Measurements from ENCODE around the gene DDRGK1.

Gene DDRGK1

DNA sequence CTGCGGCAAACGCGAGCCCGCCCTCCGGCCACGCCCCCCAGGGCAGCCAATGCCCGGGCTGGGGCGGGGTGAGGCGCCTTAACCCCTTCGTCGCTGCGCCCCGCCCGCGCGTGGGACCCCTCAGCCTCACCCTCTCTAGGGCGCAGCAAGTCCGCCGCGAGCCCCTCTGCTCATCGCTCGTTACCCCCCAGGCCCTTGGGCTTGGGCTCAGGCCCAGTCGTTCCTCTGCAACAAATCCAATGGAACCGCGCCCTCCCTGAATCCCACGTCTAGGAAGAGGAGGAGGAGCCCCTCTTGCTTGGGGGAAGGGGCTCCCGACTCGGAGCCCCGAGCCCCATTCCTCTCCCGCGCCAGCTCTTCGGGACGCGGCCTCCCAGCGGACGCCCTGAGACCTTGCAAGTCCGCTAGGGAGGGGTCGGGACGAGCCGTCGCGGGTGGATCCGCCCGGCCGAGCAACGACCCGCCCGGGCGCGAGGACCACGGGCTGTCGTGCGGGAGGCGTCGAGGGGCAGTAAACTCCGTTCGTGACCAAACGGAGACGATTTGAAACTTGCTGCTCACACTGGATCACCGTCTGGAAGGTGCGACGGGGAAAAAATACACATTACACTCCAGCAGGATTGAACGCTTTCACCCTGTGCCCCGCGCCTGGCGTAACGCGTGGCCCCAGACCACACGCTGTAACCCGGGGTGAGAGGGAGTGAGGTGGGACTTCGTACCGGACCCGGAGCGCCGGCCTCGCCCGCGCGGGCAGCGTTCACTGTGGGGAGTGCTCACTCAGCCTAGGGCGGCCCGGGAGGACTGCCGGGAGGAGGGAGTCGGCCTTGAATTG lies 30.7 kb downstream of the DDRGK1 start:
- ChIA-PET POLR2A (no interaction called here), CTCF (no interaction called here)
- H3K4me3 ChIP-seq (ENCODE audit: low read depth, low read length): peak overlapping the region; percentile 89
- peak; percentile 12 for TF ChIP-seq CTCF (IDR thresholded peaks at IDR 0.05; ENCODE audit: insufficient read depth, low read length, missing control alignments)
- no peak for DNase-seq (ENCODE audit: low read depth, low spot score)

DNA sequence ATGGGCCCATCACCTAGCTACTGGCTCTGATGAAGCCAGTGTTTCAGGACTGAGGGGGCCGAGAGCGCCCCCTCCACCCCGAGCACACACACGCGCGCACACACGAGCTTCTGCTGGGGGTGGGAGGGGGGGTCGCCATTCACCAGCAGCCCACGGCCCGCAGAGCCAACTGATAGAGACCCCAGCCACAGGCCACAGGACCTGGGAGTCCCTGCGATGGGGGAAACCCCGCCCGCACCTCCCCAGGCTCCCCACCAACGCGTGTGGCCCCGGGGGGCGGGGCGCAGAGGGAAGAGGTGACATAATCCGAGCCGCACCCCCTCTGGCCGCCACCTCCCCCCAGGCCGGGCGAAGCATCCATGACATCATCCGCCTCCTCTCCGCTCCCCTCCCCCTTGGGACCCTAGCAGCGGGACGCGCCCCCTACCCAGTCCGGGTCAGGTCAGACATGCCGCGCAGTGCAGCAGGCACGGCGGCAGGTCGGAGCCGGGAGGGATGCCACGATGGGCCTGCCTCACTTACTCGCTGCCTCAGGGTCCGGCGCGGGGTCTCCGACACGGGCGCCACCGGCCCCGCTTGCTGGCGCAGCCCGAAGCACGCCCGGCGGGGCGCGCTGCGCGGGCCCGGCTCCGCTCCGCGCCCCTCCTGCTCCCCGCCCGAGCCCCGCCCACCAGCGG lies 31.4 kb downstream of the DDRGK1 start, which contains the start of gene LZTS3:
Gene LZTS3 (minus strand): TSS at position 617 of the 677 bp plus-strand sequence. CDS start 6,386 bp downstream, outside the sequence.
- DNase-seq (ENCODE audit: low read depth, low spot score): no peak
- CTCF ChIA-PET: interaction anchor here (1.1 kb wide), 1 partner anchor 10 kb away, joined by 6 read pairs; no protein-coding TSS in a partner anchor
- POLR2A ChIA-PET: no interaction called here
- peak within 1 kb of the TSS; percentile 89 for H3K4me3 ChIP-seq (ENCODE audit: low read depth, low read length)
- no peak for TF ChIP-seq CTCF (IDR thresholded peaks at IDR 0.05; ENCODE audit: insufficient read depth, low read length, missing control alignments)

DNA sequence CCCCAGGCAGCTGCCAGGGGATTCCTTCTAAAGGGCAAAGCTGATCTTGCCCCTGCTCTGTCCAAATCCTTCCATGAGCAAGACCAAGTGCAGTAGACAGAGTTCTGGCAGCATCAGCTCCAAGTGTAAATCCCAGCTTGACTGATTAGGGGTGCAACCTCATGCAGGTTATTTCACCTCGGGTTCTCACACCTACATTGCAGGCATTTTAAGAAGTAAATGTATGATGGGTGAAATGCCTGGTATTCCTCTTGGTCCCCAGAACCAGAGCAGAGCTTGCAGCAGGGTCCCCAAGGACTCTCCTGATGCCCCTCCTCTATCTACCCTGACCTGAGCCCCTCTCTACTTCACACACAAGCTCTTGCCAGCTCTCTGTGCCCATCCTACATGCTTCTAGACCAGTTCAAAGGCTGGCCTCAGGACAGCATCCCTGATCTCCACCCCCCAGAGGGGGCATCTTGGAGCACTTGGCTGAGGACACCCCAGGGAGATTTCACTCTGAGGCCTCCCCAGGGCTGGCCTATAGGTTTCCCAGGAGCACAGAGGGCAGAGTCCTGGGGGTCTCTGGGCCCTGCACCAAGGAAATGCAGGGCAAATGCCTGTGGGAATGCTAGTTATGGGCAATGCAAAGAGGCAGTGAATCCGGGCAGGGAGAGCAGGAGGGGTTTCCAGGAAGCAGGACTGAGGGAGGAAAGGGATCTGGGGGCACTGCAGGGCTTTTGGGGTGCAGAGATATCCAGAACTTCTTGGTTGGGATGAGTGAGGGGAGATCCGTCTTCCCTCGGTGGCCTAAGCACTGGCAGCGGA lies 32.2 kb downstream of the DDRGK1 start:
- no peak for TF ChIP-seq CTCF (IDR thresholded peaks at IDR 0.05; ENCODE audit: insufficient read depth, low read length, missing control alignments)
- peak overlapping the region; percentile 89 for H3K4me3 ChIP-seq (ENCODE audit: low read depth, low read length)
- POLR2A ChIA-PET: no interaction called here
- CTCF ChIA-PET: interaction anchor here (1.1 kb wide), 1 partner anchor 9 kb away, joined by 6 read pairs; no protein-coding TSS in a partner anchor
- DNase-seq (ENCODE audit: low read depth, low spot score): no peak

- DNase-seq (ENCODE audit: low read depth, low spot score): no peak
- ChIA-PET CTCF (interaction anchor here (1.1 kb wide), 1 partner anchor 9 kb away, joined by 6 read pairs; no protein-coding TSS in a partner anchor), POLR2A (no interaction called here)
- H3K4me3 ChIP-seq (ENCODE audit: low read depth, low read length): no peak overlapping the region
- no peak for TF ChIP-seq CTCF (IDR thresholded peaks at IDR 0.05; ENCODE audit: insufficient read depth, low read length, missing control alignments)
Measured at GRCh38 chr20:3171391-3172125, 32.9 kb downstream of the DDRGK1 start.

GRCh38 chr20:3168829-3169590 lies 35.5 kb downstream of the DDRGK1 start:
- CTCF ChIA-PET: no interaction called here
- DNase-seq (ENCODE audit: low read depth, low spot score): no peak
- no peak for TF ChIP-seq CTCF (IDR thresholded peaks at IDR 0.05; ENCODE audit: insufficient read depth, low read length, missing control alignments)
- no peak overlapping the region for H3K4me3 ChIP-seq (ENCODE audit: low read depth, low read length)
- POLR2A ChIA-PET: interaction anchor here (0.6 kb wide), 1 partner anchor 10 kb away, joined by 3 read pairs; no protein-coding TSS in a partner anchor
